OCI-LY1 (cell line): ENCODE data around the gene CUBN.
A peak's percentile ranks its signal among the peaks of the same experiment; 100 is the strongest.

Experiments used
- H2AFZ ChIP-seq: fragments of 200-600 bp; sonication (generic), shearing (Covaris generic); 2 replicates; pipeline ENCODE4 v1.6.0; 2014; ENCODE audit warnings: antibody characterized with exemption, mild to moderate bottlenecking, low read length
- H3F3A ChIP-seq: fragments of 200-600 bp; sonication (generic), shearing (Covaris generic); 2 replicates; pipeline ENCODE4 v1.6.0; 2014; ENCODE audit warnings: mild to moderate bottlenecking, antibody characterized with exemption, low read length, moderate library complexity; ENCODE audit not compliant: insufficient read depth
- H3K27ac ChIP-seq: fragments of 200-600 bp; sonication (generic); 2 replicates; pipeline ENCODE4 v1.5.1; 2014; ENCODE audit warnings: low read length, mixed run types, mild to moderate bottlenecking, low read depth; ENCODE audit not compliant: poor library complexity, severe bottlenecking
- H3K27me3 ChIP-seq: fragments of 200-600 bp; sonication (generic); 2 replicates; pipeline ENCODE4 v1.6.0; 2014; ENCODE audit warnings: antibody characterized with exemption, mild to moderate bottlenecking, low read length, moderate library complexity; ENCODE audit not compliant: insufficient read depth
- H3K36me3 ChIP-seq: fragments of 200-600 bp; sonication (generic); 2 replicates; pipeline ENCODE4 v1.6.1; 2014; ENCODE audit warnings: mild to moderate bottlenecking, antibody characterized with exemption, low read length, moderate library complexity, mixed read lengths; ENCODE audit not compliant: insufficient read depth
- H3K4me1 ChIP-seq: fragments of 200-600 bp; sonication (generic); 2 replicates; pipeline ENCODE4 v1.5.1; 2014; ENCODE audit warnings: mild to moderate bottlenecking, low read length, moderate library complexity; ENCODE audit not compliant: insufficient read depth, severe bottlenecking
- H3K4me2 ChIP-seq: fragments of 200-600 bp; sonication (generic), shearing (Covaris generic); 2 replicates; pipeline ENCODE4 v1.6.1; 2014; ENCODE audit warnings: low read length
- H3K4me3 ChIP-seq: fragments of 200-600 bp; sonication (generic); 2 replicates; pipeline ENCODE4 v1.5.1; 2014; ENCODE audit warnings: low read length, low read depth, mild to moderate bottlenecking, mixed read lengths; ENCODE audit not compliant: poor library complexity, severe bottlenecking
- H3K79me2 ChIP-seq: fragments of 200-600 bp; shearing (Covaris generic); 2 replicates; pipeline ENCODE4 v1.6.1; 2016; ENCODE audit warnings: mixed run types, low read length, mixed read lengths; ENCODE audit not compliant: insufficient read depth
- H3K9ac ChIP-seq: fragments of 200-600 bp; sonication (generic), shearing (Covaris generic); 2 replicates; pipeline ENCODE4 v1.6.1; 2014; ENCODE audit warnings: mild to moderate bottlenecking, low read length, mixed read lengths
- H3K9me2 ChIP-seq: fragments of 200-600 bp; sonication (generic), shearing (Covaris generic); 2 replicates; pipeline ENCODE4 v1.6.1; 2014; ENCODE audit warnings: low read depth, mild to moderate bottlenecking, low read length, mixed read lengths
- H3K9me3 ChIP-seq: fragments of 200-600 bp; shearing (Covaris generic); 2 replicates; pipeline ENCODE4 v1.6.1; 2014; ENCODE audit warnings: low read length, mixed read lengths
- H4K20me1 ChIP-seq: fragments of 200-600 bp; sonication (generic), shearing (Covaris generic); 2 replicates; pipeline ENCODE4 v1.6.0; 2016; ENCODE audit warnings: mild to moderate bottlenecking, low read length; ENCODE audit not compliant: insufficient read depth
- EZH2 ChIP-seq: fragments of 200-600 bp; sonication (generic), shearing (Covaris generic); IDR thresholded peaks from 2 replicates; pipeline ENCODE4 v1.8.0; 2017; ENCODE audit warnings: borderline replicate concordance, mixed run types, mild to moderate bottlenecking, antibody characterized with exemption, low read length, moderate library complexity, mixed read lengths
- TF ChIP-seq, protein P1 (sequence below): fragments of 200-600 bp; sonication (generic), shearing (Covaris generic); IDR thresholded peaks from 2 replicates; pipeline ENCODE4 v1.5.1; 2017; ENCODE audit warnings: mild to moderate bottlenecking, antibody characterized with exemption, low read length, moderate library complexity, mixed read lengths

Gene CUBN

GRCh38 chr10:16811292-16811691 lies 318.3 kb downstream of the CUBN start:
- Histone ChIP-seq H2AFZ (no peak overlapping the region), H3F3A (no peaks in the 10 kb centered on the region), H3K4me3 (no peak overlapping the region), H3K27ac (no peak overlapping the region), H3K9me3 (no peaks in the 10 kb centered on the region), H3K9me2 (no peaks in the 10 kb centered on the region), H3K4me2 (no peak overlapping the region), H3K79me2 (no peaks in the 10 kb centered on the region), H4K20me1 (no peaks in the 10 kb centered on the region), H3K27me3 (no peaks in the 10 kb centered on the region), H3K9ac (no peak overlapping the region), H3K4me1 (peaks cover 8% of the 10 kb centered on the region), H3K36me3 (no peaks in the 10 kb centered on the region)
- TF ChIP-seq EZH2 = no peak
- TF ChIP-seq, protein P1, sequence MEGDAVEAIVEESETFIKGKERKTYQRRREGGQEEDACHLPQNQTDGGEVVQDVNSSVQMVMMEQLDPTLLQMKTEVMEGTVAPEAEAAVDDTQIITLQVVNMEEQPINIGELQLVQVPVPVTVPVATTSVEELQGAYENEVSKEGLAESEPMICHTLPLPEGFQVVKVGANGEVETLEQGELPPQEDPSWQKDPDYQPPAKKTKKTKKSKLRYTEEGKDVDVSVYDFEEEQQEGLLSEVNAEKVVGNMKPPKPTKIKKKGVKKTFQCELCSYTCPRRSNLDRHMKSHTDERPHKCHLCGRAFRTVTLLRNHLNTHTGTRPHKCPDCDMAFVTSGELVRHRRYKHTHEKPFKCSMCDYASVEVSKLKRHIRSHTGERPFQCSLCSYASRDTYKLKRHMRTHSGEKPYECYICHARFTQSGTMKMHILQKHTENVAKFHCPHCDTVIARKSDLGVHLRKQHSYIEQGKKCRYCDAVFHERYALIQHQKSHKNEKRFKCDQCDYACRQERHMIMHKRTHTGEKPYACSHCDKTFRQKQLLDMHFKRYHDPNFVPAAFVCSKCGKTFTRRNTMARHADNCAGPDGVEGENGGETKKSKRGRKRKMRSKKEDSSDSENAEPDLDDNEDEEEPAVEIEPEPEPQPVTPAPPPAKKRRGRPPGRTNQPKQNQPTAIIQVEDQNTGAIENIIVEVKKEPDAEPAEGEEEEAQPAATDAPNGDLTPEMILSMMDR = no peak

DNA sequence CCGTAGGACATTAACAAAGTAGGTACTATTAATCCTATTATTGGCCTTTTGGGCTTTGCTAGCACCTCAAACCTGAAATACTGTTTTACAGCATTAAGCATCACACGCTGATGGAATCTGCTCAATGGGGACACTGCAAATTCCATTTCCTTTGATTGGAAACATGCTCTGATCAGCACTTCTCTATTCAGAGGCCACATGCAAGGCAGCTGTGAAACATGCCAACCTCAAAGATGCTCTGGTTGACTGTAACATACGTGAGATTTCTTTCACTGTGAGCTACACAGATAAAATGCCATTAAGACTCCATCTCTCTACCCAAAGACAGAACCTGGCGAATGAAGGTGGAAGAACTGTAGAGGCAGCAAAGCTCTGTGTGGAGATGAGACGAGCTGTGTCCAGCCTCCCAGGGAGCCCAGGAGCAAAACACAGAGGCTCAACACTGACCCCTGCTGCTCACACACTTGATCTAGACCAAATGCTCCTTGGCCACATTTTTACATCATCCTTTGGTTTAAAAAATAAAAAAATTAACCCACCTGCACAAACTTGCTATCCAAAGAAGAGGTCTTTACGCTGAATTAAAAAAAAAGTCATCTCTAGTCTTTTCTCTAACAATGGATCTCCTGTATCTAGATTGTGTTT lies 320.4 kb downstream of the CUBN start:
- Histone ChIP-seq H4K20me1 (no peaks in the 10 kb centered on the region), H3F3A (no peaks in the 10 kb centered on the region), H2AFZ (no peak overlapping the region)

DNA sequence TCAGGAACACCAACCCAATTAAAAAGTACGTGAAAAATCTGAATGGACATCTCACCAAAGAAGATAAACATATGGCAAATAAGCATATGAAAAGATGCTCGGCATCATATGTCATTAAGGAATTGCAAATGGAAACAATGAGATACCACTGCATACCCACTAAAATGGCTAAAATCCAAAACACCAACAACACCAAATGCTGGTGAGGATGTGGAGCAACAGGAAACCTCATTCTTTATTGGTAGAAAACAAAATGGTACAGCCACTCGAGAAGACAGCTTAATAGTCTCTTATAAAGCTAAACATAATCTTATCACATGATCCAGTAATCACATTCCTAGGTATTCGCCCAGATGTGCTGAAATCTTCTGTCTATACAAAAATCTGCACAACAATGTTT lies 325.5 kb downstream of the CUBN start:
- H3K4me3 ChIP-seq = no peak overlapping the region
- H3K27me3 ChIP-seq = no peaks in the 10 kb centered on the region
- 0 out of 2 replicates have a peak, but pooled peaks cover 3% of the 10 kb centered on the region for H3K79me2 ChIP-seq
- no peaks in the 10 kb centered on the region for H3K9me2 ChIP-seq
- no peaks in the 10 kb centered on the region; the same call in 1 of the 2 replicates for H3K9me3 ChIP-seq
- no peak overlapping the region for H3K4me2 ChIP-seq
- TF ChIP-seq EZH2 = no peak
- TF ChIP-seq, protein P1 = no peak
- H3K9ac ChIP-seq = no peak overlapping the region
- H3F3A ChIP-seq = no peaks in the 10 kb centered on the region
- H2AFZ ChIP-seq = no peak overlapping the region
- H4K20me1 ChIP-seq = no peaks in the 10 kb centered on the region
- H3K36me3 ChIP-seq = peaks cover 2% of the 10 kb centered on the region; the same call in 1 of the 2 replicates
- no peaks in the 10 kb centered on the region for H3K4me1 ChIP-seq
- no peak overlapping the region for H3K27ac ChIP-seq

More for the DNA sequence above, 320.4 kb downstream of the CUBN start:
- no peak overlapping the region for H3K9ac ChIP-seq
- H3K4me3 ChIP-seq = no peak overlapping the region
- no peaks in the 10 kb centered on the region; the same call in 1 of the 2 replicates for H3K36me3 ChIP-seq
- TF ChIP-seq, protein P1 = peak; percentile 73
- no peak for TF ChIP-seq EZH2
- no peaks in the 10 kb centered on the region for H3K9me2 ChIP-seq
- no peak overlapping the region for H3K27ac ChIP-seq
- H3K4me2 ChIP-seq = no peak overlapping the region
- no peaks in the 10 kb centered on the region for H3K4me1 ChIP-seq
- H3K9me3 ChIP-seq = no peaks in the 10 kb centered on the region
- H3K79me2 ChIP-seq = no peaks in the 10 kb centered on the region
- H3K27me3 ChIP-seq = no peaks in the 10 kb centered on the region
